HUES64 (cell line): ENCODE data around the gene MAP2.
"Not testable (repeated sequence)": the region's sequence is repeated elsewhere in the genome, so short reads cannot be mapped to it uniquely, and the experiment has no call there.

ENCODE experiments used
- H3K27ac ChIP-seq: 2 replicates; pipeline ENCODE4 v1.7.0; 2013; ENCODE audit warnings: low read depth, low read length, inconsistent platforms
- H3K27me3 ChIP-seq: 2 replicates; pipeline ENCODE4 v1.6.1; 2013; ENCODE audit warnings: mild to moderate bottlenecking, low read length; ENCODE audit not compliant: insufficient read depth
- H3K36me3 ChIP-seq: 2 replicates; pipeline ENCODE4 v1.6.1; 2013; ENCODE audit warnings: mild to moderate bottlenecking, low read length; ENCODE audit not compliant: insufficient read depth
- H3K4me1 ChIP-seq: 2 replicates; pipeline ENCODE4 v1.6.1; 2013; ENCODE audit warnings: mild to moderate bottlenecking, low read length, moderate library complexity; ENCODE audit not compliant: insufficient read depth
- H3K4me3 ChIP-seq: 2 replicates; pipeline ENCODE4 v1.5.1; 2013; ENCODE audit warnings: mild to moderate bottlenecking, low read length, moderate library complexity
- H3K9ac ChIP-seq: 2 replicates; pipeline ENCODE4 v1.6.1; 2013; ENCODE audit warnings: mild to moderate bottlenecking, low read depth, low read length
- H3K9me3 ChIP-seq: 2 replicates; pipeline ENCODE4 v1.6.1; 2013; ENCODE audit warnings: low read depth, low read length; ENCODE audit not compliant: insufficient read depth
- WGBS: fragments of 150-250, 120-280 bp; methylation state at CpG from one replicate; pipeline ENCODE4 v1.1.7; 2013; ENCODE audit warnings: missing lambda C conversion rate; 5-methylcytosine and 5-hydroxymethylcytosine counted together

Gene MAP2

GRCh38 chr2:209598227-209598626 is 174.4 kb downstream of the MAP2 start:
- H3K27me3 ChIP-seq, H3K36me3 ChIP-seq, H3K4me3 ChIP-seq, H3K27ac ChIP-seq, H3K4me1 ChIP-seq, H3K9ac ChIP-seq, H3K9me3 ChIP-seq: not testable (repeated sequence)
- WGBS, result over 99% methylated on average over 3 of the region's 6 CpGs

GRCh38 chr2:209600341-209601171 is 176.7 kb downstream of the MAP2 start:
- Histone ChIP-seq H3K36me3 (no peaks in the 10 kb centered on the region), H3K27me3 (no peaks in the 10 kb centered on the region), H3K9ac (no peak overlapping the region), H3K4me3 (no peak overlapping the region), H3K27ac (no peak overlapping the region), H3K9me3 (no peaks in the 10 kb centered on the region), H3K4me1 (0 out of 2 replicates have a peak, but pooled peaks cover 9% of the 10 kb centered on the region)
- 80% methylated on average over 5 of the region's 5 CpGs for WGBS

- H3K27me3 ChIP-seq, result no peaks in the 10 kb centered on the region
- H3K36me3 ChIP-seq, result no peaks in the 10 kb centered on the region
- H3K9me3 ChIP-seq, result no peaks in the 10 kb centered on the region
- no peak overlapping the region for H3K27ac ChIP-seq
- no peak overlapping the region for H3K9ac ChIP-seq
- no peak overlapping the region for H3K4me3 ChIP-seq
- 0 out of 2 replicates have a peak, but pooled peaks cover 9% of the 10 kb centered on the region for H3K4me1 ChIP-seq
- no CpG with 5 or more reads among the region's 1 CpG for WGBS
Observed at GRCh38 chr2:209601497-209601896, 177.7 kb downstream of the MAP2 start.

GRCh38 chr2:209602259-209602658 is 178.4 kb downstream of the MAP2 start:
- Histone ChIP-seq H3K9me3 (no peaks in the 10 kb centered on the region), H3K27ac (no peak overlapping the region), H3K27me3 (no peaks in the 10 kb centered on the region), H3K4me1 (0 out of 2 replicates have a peak, but pooled peaks cover 9% of the 10 kb centered on the region), H3K36me3 (no peaks in the 10 kb centered on the region), H3K9ac (no peak overlapping the region), H3K4me3 (no peak overlapping the region)
- 100% methylated on average over 1 of the region's 1 CpG for WGBS

GRCh38 chr2:209609531-209609930 is 185.7 kb downstream of the MAP2 start:
- H3K27me3 ChIP-seq, result no peaks in the 10 kb centered on the region
- WGBS, result 100% methylated on average over 1 of the region's 2 CpGs

GRCh38 chr2:209610631-209611030 is 186.8 kb downstream of the MAP2 start:
- no CpG with 5 or more reads among the region's 1 CpG for WGBS
- H3K9me3 ChIP-seq, result peaks cover 2% of the 10 kb centered on the region; the same call in 1 of the 2 replicates
- no peak overlapping the region for H3K9ac ChIP-seq
- H3K4me3 ChIP-seq, result no peak overlapping the region
- no peaks in the 10 kb centered on the region for H3K36me3 ChIP-seq
- H3K4me1 ChIP-seq, result peaks cover 40% of the 10 kb centered on the region
- no peak overlapping the region for H3K27ac ChIP-seq
- H3K27me3 ChIP-seq, result no peaks in the 10 kb centered on the region

More at GRCh38 chr2:209609531-209609930, 185.7 kb downstream of the MAP2 start:
- no peaks in the 10 kb centered on the region for H3K36me3 ChIP-seq
- peaks cover 32% of the 10 kb centered on the region for H3K4me1 ChIP-seq
- H3K27ac ChIP-seq, result no peak overlapping the region
- H3K9me3 ChIP-seq, result no peaks in the 10 kb centered on the region
- no peak overlapping the region for H3K4me3 ChIP-seq
- no peak overlapping the region for H3K9ac ChIP-seq

- Histone ChIP-seq H3K27ac (peak overlapping the region; percentile 95), H3K9me3 (peaks cover 18% of the 10 kb centered on the region), H3K4me1 (peaks cover 45% of the 10 kb centered on the region), H3K27me3 (no peaks in the 10 kb centered on the region), H3K9ac (peak overlapping the region; percentile 66; the same call in 1 of the 2 replicates), H3K4me3 (peak overlapping the region; percentile 32; the same call in 1 of the 2 replicates), H3K36me3 (peaks cover 3% of the 10 kb centered on the region; the same call in 1 of the 2 replicates)
- WGBS, result 31% methylated on average over 5 of the region's 5 CpGs
Observed at GRCh38 chr2:209613649-209614305, 189.9 kb downstream of the MAP2 start.

GRCh38 chr2:209614690-209615369 is 191.0 kb downstream of the MAP2 start:
- no peaks in the 10 kb centered on the region for H3K27me3 ChIP-seq
- peaks cover 46% of the 10 kb centered on the region for H3K4me1 ChIP-seq
- H3K9me3 ChIP-seq, result peaks cover 18% of the 10 kb centered on the region
- 9% methylated on average over 6 of the region's 6 CpGs for WGBS
- peaks cover 3% of the 10 kb centered on the region; the same call in 1 of the 2 replicates for H3K36me3 ChIP-seq
- H3K27ac ChIP-seq, result peak overlapping the region; percentile 95
- H3K4me3 ChIP-seq, result peak overlapping the region; percentile 32
- H3K9ac ChIP-seq, result peak overlapping the region; percentile 66; the same call in 1 of the 2 replicates

GRCh38 chr2:209619782-209620181 is 195.9 kb downstream of the MAP2 start:
- Histone ChIP-seq H3K4me3 (no peak overlapping the region), H3K9me3 (peaks cover 18% of the 10 kb centered on the region), H3K36me3 (peaks cover 3% of the 10 kb centered on the region; the same call in 1 of the 2 replicates), H3K9ac (no peak overlapping the region), H3K27ac (no peak overlapping the region), H3K4me1 (peaks cover 17% of the 10 kb centered on the region), H3K27me3 (no peaks in the 10 kb centered on the region)

GRCh38 chr2:209624192-209624938 is 200.5 kb downstream of the MAP2 start:
- H3K4me1 ChIP-seq, result peaks cover 14% of the 10 kb centered on the region; the same call in 1 of the 2 replicates
- H3K9ac ChIP-seq, result no peak overlapping the region
- H3K36me3 ChIP-seq, result no peaks in the 10 kb centered on the region
- no peak overlapping the region for H3K27ac ChIP-seq
- H3K9me3 ChIP-seq, result no peaks in the 10 kb centered on the region
- no peaks in the 10 kb centered on the region for H3K27me3 ChIP-seq
- no peak overlapping the region for H3K4me3 ChIP-seq
- 93% methylated on average over 3 of the region's 4 CpGs for WGBS
